B cell (primary cell): ENCODE results near the gene MAP2K7.

Experiments used
- EZH2 ChIP-seq: IDR thresholded peaks from 2 replicates; pipeline ENCODE4 v1.6.1; 2012; ENCODE audit warnings: borderline replicate concordance, low read depth, mild to moderate bottlenecking, moderate library complexity, low read length; ENCODE audit not compliant: insufficient read depth, poor library complexity, severe bottlenecking
- TF ChIP-seq, protein P1 (sequence below): fragments of 200-600 bp; IDR thresholded peaks from one replicate; pipeline ENCODE4 v1.8.0; 2022; ENCODE audit warnings: antibody characterized with exemption, mild to moderate bottlenecking

DNA sequence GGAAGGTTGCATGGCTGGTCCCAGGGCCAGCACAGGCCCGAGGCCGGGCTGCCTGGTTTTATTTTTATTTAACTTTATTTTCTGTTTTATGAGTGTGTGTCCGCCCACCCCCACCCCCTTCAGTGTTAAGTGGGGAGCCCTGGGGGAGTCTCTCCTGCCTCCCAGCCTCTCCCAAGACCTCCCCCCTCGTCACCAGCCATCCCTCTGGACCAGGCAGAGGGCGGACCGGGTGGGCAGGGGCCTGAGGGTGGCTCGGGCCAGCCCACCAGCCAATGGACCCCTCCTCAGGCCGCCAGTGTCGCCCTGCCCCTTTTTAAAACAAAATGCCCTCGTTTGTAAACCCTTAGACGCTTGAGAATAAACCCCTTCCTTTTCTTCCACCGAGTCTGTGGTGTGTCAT, 10.4 kb downstream of the MAP2K7 start:
- TF ChIP-seq, protein P1, sequence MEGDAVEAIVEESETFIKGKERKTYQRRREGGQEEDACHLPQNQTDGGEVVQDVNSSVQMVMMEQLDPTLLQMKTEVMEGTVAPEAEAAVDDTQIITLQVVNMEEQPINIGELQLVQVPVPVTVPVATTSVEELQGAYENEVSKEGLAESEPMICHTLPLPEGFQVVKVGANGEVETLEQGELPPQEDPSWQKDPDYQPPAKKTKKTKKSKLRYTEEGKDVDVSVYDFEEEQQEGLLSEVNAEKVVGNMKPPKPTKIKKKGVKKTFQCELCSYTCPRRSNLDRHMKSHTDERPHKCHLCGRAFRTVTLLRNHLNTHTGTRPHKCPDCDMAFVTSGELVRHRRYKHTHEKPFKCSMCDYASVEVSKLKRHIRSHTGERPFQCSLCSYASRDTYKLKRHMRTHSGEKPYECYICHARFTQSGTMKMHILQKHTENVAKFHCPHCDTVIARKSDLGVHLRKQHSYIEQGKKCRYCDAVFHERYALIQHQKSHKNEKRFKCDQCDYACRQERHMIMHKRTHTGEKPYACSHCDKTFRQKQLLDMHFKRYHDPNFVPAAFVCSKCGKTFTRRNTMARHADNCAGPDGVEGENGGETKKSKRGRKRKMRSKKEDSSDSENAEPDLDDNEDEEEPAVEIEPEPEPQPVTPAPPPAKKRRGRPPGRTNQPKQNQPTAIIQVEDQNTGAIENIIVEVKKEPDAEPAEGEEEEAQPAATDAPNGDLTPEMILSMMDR = no peak
- TF ChIP-seq EZH2 = no peak
